BLaER1 (cell line): Measurements from ENCODE around the gene CALY.
A peak's percentile ranks its signal among the peaks of the same experiment; 100 is the strongest.
"Not testable (repeated sequence)": the region's sequence is repeated elsewhere in the genome, so short reads cannot be mapped to it uniquely, and the experiment has no call there.

ENCODE experiments used
- H3K27ac ChIP-seq: shearing (Covaris generic); formaldehyde crosslinking; 2 replicates; pipeline ENCODE4 v1.8.1; 2022
- H3K27me3 ChIP-seq: shearing (Covaris generic); formaldehyde crosslinking; 2 replicates; pipeline ENCODE4 v1.8.1; 2022
- H3K36me3 ChIP-seq: shearing (Covaris generic); formaldehyde crosslinking; 2 replicates; pipeline ENCODE4 v1.8.1; 2022
- H3K4me1 ChIP-seq: shearing (Covaris generic); formaldehyde crosslinking; 2 replicates; pipeline ENCODE4 v1.8.1; 2022
- H3K4me2 ChIP-seq: shearing (Covaris generic); formaldehyde crosslinking; 2 replicates; pipeline ENCODE4 v1.8.1; 2022
- H3K4me3 ChIP-seq: shearing (Covaris generic); formaldehyde crosslinking; 2 replicates; pipeline ENCODE4 v1.8.1; 2022
- H3K9ac ChIP-seq: shearing (Covaris generic); formaldehyde crosslinking; 2 replicates; pipeline ENCODE4 v1.8.1; 2022
- H3K9me3 ChIP-seq: shearing (Covaris generic); formaldehyde crosslinking; 2 replicates; pipeline ENCODE4 v1.8.1; 2022
- H4K20me1 ChIP-seq: shearing (Covaris generic); formaldehyde crosslinking; 2 replicates; pipeline ENCODE4 v1.8.1; 2022
- Cebpa-rat ChIP-seq: shearing (Covaris generic); IDR thresholded peaks from 2 replicates; pipeline ENCODE4 v1.8.1; 2022

The CALY gene

GRCh38 chr10:133324198-133324792, 12.4 kb downstream of the CALY start:
- no peak for TF ChIP-seq Cebpa-rat
- peak overlapping the region; percentile 32; the same call in 1 of the 2 replicates for H3K4me2 ChIP-seq
- no peak overlapping the region for H3K4me3 ChIP-seq
- no peak overlapping the region for H3K27ac ChIP-seq
- H3K9ac ChIP-seq, result no peak overlapping the region
- no peaks in the 10 kb centered on the region for H3K36me3 ChIP-seq
- peaks cover 33% of the 10 kb centered on the region; the same call in 1 of the 2 replicates for H4K20me1 ChIP-seq
- peaks cover 23% of the 10 kb centered on the region for H3K4me1 ChIP-seq
- peaks cover 50% of the 10 kb centered on the region for H3K27me3 ChIP-seq
- H3K9me3 ChIP-seq, result peaks cover 11% of the 10 kb centered on the region

- not testable (repeated sequence) for H3K9ac ChIP-seq, H3K27ac ChIP-seq, H3K4me2 ChIP-seq, H3K4me3 ChIP-seq, H3K36me3 ChIP-seq
- H3K27me3 ChIP-seq, result peaks cover 39% of the 10 kb centered on the region
- H3K9me3 ChIP-seq, result peaks cover 11% of the 10 kb centered on the region
- peaks cover 21% of the 10 kb centered on the region; the same call in 1 of the 2 replicates for H4K20me1 ChIP-seq
- peaks cover 22% of the 10 kb centered on the region for H3K4me1 ChIP-seq
Observed at GRCh38 chr10:133322064-133322709, 14.5 kb downstream of the CALY start.

GRCh38 chr10:133320852-133321422, 15.8 kb downstream of the CALY start:
- H3K36me3 ChIP-seq, H3K9ac ChIP-seq, H3K4me2 ChIP-seq, H3K27ac ChIP-seq, H3K4me3 ChIP-seq: not testable (repeated sequence)
- peaks cover 15% of the 10 kb centered on the region for H3K4me1 ChIP-seq
- peaks cover 26% of the 10 kb centered on the region for H3K27me3 ChIP-seq
- H4K20me1 ChIP-seq, result peaks cover 12% of the 10 kb centered on the region; the same call in 1 of the 2 replicates
- H3K9me3 ChIP-seq, result peaks cover 14% of the 10 kb centered on the region

GRCh38 chr10:133318494-133319127, 18.1 kb downstream of the CALY start:
- Histone ChIP-seq H3K27me3 (peaks cover 13% of the 10 kb centered on the region), H3K9ac (no peak overlapping the region), H3K27ac (no peak overlapping the region), H3K9me3 (peaks cover 15% of the 10 kb centered on the region), H3K4me2 (peak overlapping the region; percentile 72), H3K4me3 (peak overlapping the region; percentile 55), H4K20me1 (no peaks in the 10 kb centered on the region), H3K36me3 (no peaks in the 10 kb centered on the region), H3K4me1 (peaks cover 18% of the 10 kb centered on the region)
- TF ChIP-seq Cebpa-rat, result no peak

- no peak overlapping the region for H3K9ac ChIP-seq
- H4K20me1 ChIP-seq, result no peaks in the 10 kb centered on the region; the same call in 1 of the 2 replicates
Observed at GRCh38 chr10:133316732-133317131, 20.0 kb downstream of the CALY start.

GRCh38 chr10:133316266-133316665, 20.4 kb downstream of the CALY start:
- no peak overlapping the region for H3K27ac ChIP-seq
- peaks cover 13% of the 10 kb centered on the region for H3K27me3 ChIP-seq
- H3K4me1 ChIP-seq, result peaks cover 33% of the 10 kb centered on the region
- H3K9ac ChIP-seq, result no peak overlapping the region
- H4K20me1 ChIP-seq, result no peaks in the 10 kb centered on the region; the same call in 1 of the 2 replicates
- no peak for TF ChIP-seq Cebpa-rat
- no peak overlapping the region for H3K4me3 ChIP-seq
- H3K9me3 ChIP-seq, result peaks cover 13% of the 10 kb centered on the region
- H3K36me3 ChIP-seq, result peaks cover 19% of the 10 kb centered on the region
- no peak overlapping the region for H3K4me2 ChIP-seq

More at GRCh38 chr10:133316732-133317131, 20.0 kb downstream of the CALY start:
- no peak overlapping the region for H3K4me2 ChIP-seq
- peaks cover 14% of the 10 kb centered on the region for H3K36me3 ChIP-seq
- no peak overlapping the region for H3K27ac ChIP-seq
- TF ChIP-seq Cebpa-rat, result no peak
- H3K4me1 ChIP-seq, result peaks cover 33% of the 10 kb centered on the region
- peaks cover 13% of the 10 kb centered on the region for H3K27me3 ChIP-seq
- peaks cover 15% of the 10 kb centered on the region for H3K9me3 ChIP-seq
- H3K4me3 ChIP-seq, result no peak overlapping the region

- no peak overlapping the region for H3K9ac ChIP-seq
- peaks cover 3% of the 10 kb centered on the region for H4K20me1 ChIP-seq
- H3K27me3 ChIP-seq, result peaks cover 13% of the 10 kb centered on the region
- TF ChIP-seq Cebpa-rat, result no peak
- no peak overlapping the region for H3K4me2 ChIP-seq
- H3K4me1 ChIP-seq, result peaks cover 33% of the 10 kb centered on the region
- H3K36me3 ChIP-seq, result peaks cover 23% of the 10 kb centered on the region
- no peak overlapping the region for H3K4me3 ChIP-seq
- peaks cover 9% of the 10 kb centered on the region for H3K9me3 ChIP-seq
- no peak overlapping the region for H3K27ac ChIP-seq
Observed at GRCh38 chr10:133315847-133316246, 20.8 kb downstream of the CALY start.

GRCh38 chr10:133314911-133315310, 21.8 kb downstream of the CALY start:
- peaks cover 13% of the 10 kb centered on the region for H3K27me3 ChIP-seq
- peaks cover 12% of the 10 kb centered on the region for H4K20me1 ChIP-seq
- peak overlapping the region; percentile 82 for H3K4me2 ChIP-seq
- H3K27ac ChIP-seq, result 0 out of 2 replicates have a peak overlapping the region, but pooled peaks have one; percentile 15
- peaks cover 40% of the 10 kb centered on the region for H3K4me1 ChIP-seq
- no peak overlapping the region for H3K4me3 ChIP-seq
- 0 out of 2 replicates have a peak, but pooled peaks cover 4% of the 10 kb centered on the region for H3K9me3 ChIP-seq
- H3K9ac ChIP-seq, result no peak overlapping the region
- no peak for TF ChIP-seq Cebpa-rat
- H3K36me3 ChIP-seq, result peaks cover 33% of the 10 kb centered on the region

GRCh38 chr10:133313192-133313591, 23.5 kb downstream of the CALY start:
- Histone ChIP-seq H3K36me3 (peaks cover 39% of the 10 kb centered on the region), H3K27ac (0 out of 2 replicates have a peak overlapping the region, but pooled peaks have one; percentile 6), H3K27me3 (no peaks in the 10 kb centered on the region), H4K20me1 (peaks cover 25% of the 10 kb centered on the region), H3K4me2 (peak overlapping the region; percentile 82), H3K4me3 (no peak overlapping the region), H3K9me3 (0 out of 2 replicates have a peak, but pooled peaks cover 4% of the 10 kb centered on the region), H3K4me1 (peaks cover 43% of the 10 kb centered on the region), H3K9ac (peak overlapping the region; percentile 35; the same call in 1 of the 2 replicates)
- TF ChIP-seq Cebpa-rat, result no peak

GRCh38 chr10:133312769-133313145, 23.9 kb downstream of the CALY start:
- H3K4me3 ChIP-seq, result no peak overlapping the region
- no peaks in the 10 kb centered on the region for H3K27me3 ChIP-seq
- peaks cover 45% of the 10 kb centered on the region for H3K4me1 ChIP-seq
- H3K9me3 ChIP-seq, result 0 out of 2 replicates have a peak, but pooled peaks cover 4% of the 10 kb centered on the region
- H3K9ac ChIP-seq, result no peak overlapping the region
- 0 out of 2 replicates have a peak overlapping the region, but pooled peaks have one; percentile 6 for H3K27ac ChIP-seq
- peaks cover 39% of the 10 kb centered on the region for H3K36me3 ChIP-seq
- H3K4me2 ChIP-seq, result peak overlapping the region; percentile 82
- H4K20me1 ChIP-seq, result peaks cover 29% of the 10 kb centered on the region
- TF ChIP-seq Cebpa-rat, result no peak
